CD4-positive, alpha-beta T cell treated with Interleukin-17A for 1 hour (primary cell): ENCODE results near the gene ICE2.
"Not testable (repeated sequence)": the region's sequence is repeated elsewhere in the genome, so short reads cannot be mapped to it uniquely, and the experiment has no call there.

Experiments
- DNase-seq: peaks from one replicate; pipeline ENCODE4 v3.0.0-alpha.2; 2020

ICE2 gene

GRCh38 chr15:60406513-60407414 lies 72.2 kb downstream of the ICE2 start:
- no peak for DNase-seq

- DNase-seq = no peak
Observed at GRCh38 chr15:60405399-60405798, 73.5 kb downstream of the ICE2 start.

GRCh38 chr15:60404351-60404750 lies 74.6 kb downstream of the ICE2 start:
- DNase-seq = not testable (repeated sequence)

GRCh38 chr15:60400944-60401343 lies 78.0 kb downstream of the ICE2 start:
- DNase-seq = no peak

- no peak for DNase-seq
Observed at GRCh38 chr15:60399931-60400330, 79.0 kb downstream of the ICE2 start.

GRCh38 chr15:60399246-60399915 lies 79.6 kb downstream of the ICE2 start:
- no peak for DNase-seq

- peak; percentile 90 for DNase-seq
Observed at GRCh38 chr15:60397772-60398445, 81.0 kb downstream of the ICE2 start, which contains the start of gene ANXA2. TSS of gene ANXA2 (minus strand) at chr15:60397986. CDS start at chr15:60386075, 11,911 bp downstream.

GRCh38 chr15:60396958-60397771 lies 81.8 kb downstream of the ICE2 start:
- peak; percentile 55 for DNase-seq

- no peak for DNase-seq
Observed at GRCh38 chr15:60396560-60396957, 82.4 kb downstream of the ICE2 start.

- DNase-seq = no peak
Observed at GRCh38 chr15:60396100-60396499, 82.8 kb downstream of the ICE2 start.

- no peak for DNase-seq
Observed at GRCh38 chr15:60395276-60396011, 83.5 kb downstream of the ICE2 start.

- DNase-seq = no peak
Observed at GRCh38 chr15:60394689-60395097, 84.2 kb downstream of the ICE2 start.

- DNase-seq = no peak
Observed at GRCh38 chr15:60392986-60393790, 85.8 kb downstream of the ICE2 start.

- peak; percentile 67 for DNase-seq
Observed at GRCh38 chr15:60392601-60392985, 86.3 kb downstream of the ICE2 start.

- no peak for DNase-seq
Observed at GRCh38 chr15:60391722-60392315, 87.1 kb downstream of the ICE2 start.

GRCh38 chr15:60390871-60391501 lies 88.0 kb downstream of the ICE2 start:
- no peak for DNase-seq

GRCh38 chr15:60390231-60390630 lies 88.7 kb downstream of the ICE2 start:
- DNase-seq = no peak

- peak; percentile 73 for DNase-seq
Observed at GRCh38 chr15:60389261-60390077, 89.5 kb downstream of the ICE2 start.

GRCh38 chr15:60387321-60387720 lies 91.6 kb downstream of the ICE2 start:
- DNase-seq = no peak
